ENCODE data around the gene PRRT2. TPM values are rescaled to one million over a fixed set of nuclear protein-coding genes. Genes with fewer than 3 reads are reported as not detected.
A peak's percentile ranks its signal among the peaks of the same experiment; 100 is the strongest.

The PRRT2 gene
- total and polyA plus RNA-seq, 12 donors, result 0.62 to 6.3 (median 1.1) TPM

GRCh38 chr16:29807426-29808218 lies 4.4 kb upstream of the PRRT2 start:
- DNase-seq (peak; percentile 90 to 95), ATAC-seq (peak; percentile 12 to 56 (median 34))
- intact Hi-C loops (cut with DNase I), result loop anchor here in 1 of 10 donors (10.0 kb wide), 1 partner anchor 167 kb away; the partner anchor contains the start of gene TAOK2
- Histone ChIP-seq H3K36me3 (peaks cover 0 to 25% (median 14%) of the 10 kb centered on the region in 9 donors), H3K4me3 (peak overlapping the region; percentile 38 to 67 (median 58)), H3K27ac (peak overlapping the region; percentile 72 to 97 (median 92)), H3K9me3 (no peaks in the 10 kb centered on the region), H3K4me1 (peaks cover 31 to 65% (median 63%) of the 10 kb centered on the region in 9 donors), H3K27me3 (peaks cover 0 to 12% (median 0%) of the 10 kb centered on the region in 7 donors)
- 2 to 4% methylated on average over 69 of the region's 69 CpGs for WGBS, 2 donors
- TF ChIP-seq CTCF (IDR thresholded peaks at IDR 0.05), result peak in 8 of 9 donors; percentile 17 to 68 (median 46)

- ATAC-seq, result no peak
- Histone ChIP-seq H3K27ac (peak overlapping the region; percentile 44 to 97 (median 92)), H3K9me3 (no peaks in the 10 kb centered on the region), H3K4me3 (peak overlapping the region; percentile 9 to 67 (median 58)), H3K4me1 (peaks cover 31 to 72% (median 70%) of the 10 kb centered on the region in 9 donors), H3K27me3 (peaks cover 0 to 16% (median 0%) of the 10 kb centered on the region in 7 donors), H3K36me3 (peaks cover 0 to 22% (median 14%) of the 10 kb centered on the region in 9 donors)
- DNase-seq, result peak in 1 of 2 donors; percentile 29
- WGBS, 2 donors, result 43 to 44% methylated on average over 25 of the region's 25 CpGs
- intact Hi-C loops (cut with DNase I), result loop anchor here in 1 of 10 donors (10.0 kb wide), 1 partner anchor 166 kb away; the partner anchor contains the start of gene TAOK2
- no peak for TF ChIP-seq CTCF (IDR thresholded peaks at IDR 0.05)
These were observed 3.6 kb upstream of the PRRT2 start for GRCh38 chr16:29808219-29808900.

GRCh38 chr16:29809031-29809747 lies 2.8 kb upstream of the PRRT2 start:
- DNase-seq, result no peak
- H3K36me3 ChIP-seq, result peaks cover 0 to 22% (median 14%) of the 10 kb centered on the region in 9 donors
- H3K4me1 ChIP-seq, result peaks cover 31 to 73% (median 67%) of the 10 kb centered on the region in 9 donors
- no peak for ATAC-seq
- peaks cover 0 to 16% (median 0%) of the 10 kb centered on the region in 7 donors for H3K27me3 ChIP-seq
- intact Hi-C loops (cut with DNase I), result loop anchor here in 1 of 10 donors (10.0 kb wide), 1 partner anchor 166 kb away; the partner anchor contains the start of gene TAOK2
- 72 to 74% methylated on average over 30 to 31 of the region's 31 CpGs for WGBS, 2 donors
- H3K4me3 ChIP-seq, result peak overlapping the region in 6 of 10 donors; percentile 52 to 67 (median 62)
- peak overlapping the region in 8 of 10 donors; percentile 86 to 97 (median 93) for H3K27ac ChIP-seq
- TF ChIP-seq CTCF (IDR thresholded peaks at IDR 0.05), result no peak
- H3K9me3 ChIP-seq, result no peaks in the 10 kb centered on the region
